Measurements from ENCODE around the gene DYNC2LI1.
"Not testable (repeated sequence)": the region's sequence is repeated elsewhere in the genome, so short reads cannot be mapped to it uniquely, and the experiment has no call there.

Gene DYNC2LI1
- 3.2 reads per million, percentile 12 among the genes with 10 or more reads in this experiment for total RNA-seq

DNA sequence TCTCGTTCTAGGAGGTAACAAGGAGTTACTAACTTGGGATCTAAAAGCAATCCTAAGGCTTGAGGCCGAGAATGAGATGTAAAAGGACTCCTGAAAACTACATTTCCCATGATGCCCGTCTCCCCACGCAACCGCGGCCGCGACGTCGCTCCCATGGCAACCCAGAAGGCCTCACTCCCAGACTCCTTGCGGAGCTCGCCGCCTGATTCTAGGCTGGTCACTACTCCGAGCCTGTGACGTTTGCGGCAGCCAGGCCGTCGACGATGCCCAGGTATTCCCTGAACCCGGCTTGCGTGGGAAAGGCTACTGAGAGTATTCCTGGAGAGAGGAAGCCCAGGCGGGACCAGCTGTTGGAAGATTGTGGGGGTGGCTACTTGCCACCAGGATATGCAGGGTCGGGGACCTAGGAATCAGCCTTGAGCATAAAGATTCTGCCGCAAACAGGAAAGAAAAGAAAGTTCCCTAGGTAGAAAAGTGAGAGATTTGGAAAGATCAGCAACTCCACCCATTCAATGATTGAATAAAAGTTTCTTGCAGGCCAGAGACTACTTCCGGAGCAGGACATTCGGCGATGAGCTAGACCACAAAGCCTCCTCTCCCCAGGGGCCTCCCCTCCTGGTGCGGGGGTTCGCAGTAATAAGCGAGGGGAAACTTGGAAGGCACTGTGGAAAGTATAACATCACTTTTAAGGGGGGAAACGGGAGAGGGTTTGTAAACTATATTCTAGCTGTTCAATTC lies at the start of gene DYNC2LI1:
Gene DYNC2LI1 (plus strand): TSS at position 164 of the 738 bp plus-strand sequence. CDS start 100 bp downstream, at position 264.
- peak; percentile 61 for DNase-seq

DNA sequence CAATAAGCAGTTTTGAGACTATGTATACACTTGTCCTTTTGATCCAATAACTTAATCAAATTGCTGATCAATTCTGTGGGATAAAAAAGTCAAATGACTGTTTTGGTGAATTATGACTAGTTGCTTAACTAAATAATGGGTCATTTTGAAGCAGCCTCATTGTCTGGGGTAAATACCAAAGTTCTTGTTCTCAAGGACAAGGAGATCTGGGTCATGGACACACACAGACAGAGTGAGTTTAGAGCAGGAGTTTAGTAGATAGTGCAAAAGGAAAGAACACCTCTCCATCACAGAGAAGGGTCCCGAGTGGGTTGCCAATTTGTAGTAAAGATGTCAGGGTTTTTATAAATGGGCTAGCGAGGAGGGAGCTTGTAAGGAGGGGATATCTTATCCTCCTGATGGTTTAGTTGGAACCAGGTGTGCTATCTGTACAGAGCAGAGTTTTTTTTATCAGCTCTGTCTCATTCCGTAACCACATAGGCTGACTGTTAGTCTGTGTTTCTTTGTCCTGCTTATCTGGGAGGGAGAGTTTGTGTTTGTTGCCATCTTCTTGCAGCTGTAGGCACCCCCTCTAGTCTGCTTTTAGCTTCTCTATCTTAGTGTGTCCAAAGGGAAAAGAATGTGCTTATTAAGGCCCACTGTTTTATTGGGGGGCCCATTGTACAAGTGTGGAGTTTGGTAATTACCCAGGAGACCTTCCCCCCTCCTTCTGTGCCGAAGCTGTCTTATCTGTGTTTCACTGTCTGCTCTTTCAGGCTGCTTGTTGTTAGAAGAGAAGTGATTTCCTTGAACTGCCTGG lies 48.9 kb upstream of the DYNC2LI1 start:
- DNase-seq: no peak

DNA sequence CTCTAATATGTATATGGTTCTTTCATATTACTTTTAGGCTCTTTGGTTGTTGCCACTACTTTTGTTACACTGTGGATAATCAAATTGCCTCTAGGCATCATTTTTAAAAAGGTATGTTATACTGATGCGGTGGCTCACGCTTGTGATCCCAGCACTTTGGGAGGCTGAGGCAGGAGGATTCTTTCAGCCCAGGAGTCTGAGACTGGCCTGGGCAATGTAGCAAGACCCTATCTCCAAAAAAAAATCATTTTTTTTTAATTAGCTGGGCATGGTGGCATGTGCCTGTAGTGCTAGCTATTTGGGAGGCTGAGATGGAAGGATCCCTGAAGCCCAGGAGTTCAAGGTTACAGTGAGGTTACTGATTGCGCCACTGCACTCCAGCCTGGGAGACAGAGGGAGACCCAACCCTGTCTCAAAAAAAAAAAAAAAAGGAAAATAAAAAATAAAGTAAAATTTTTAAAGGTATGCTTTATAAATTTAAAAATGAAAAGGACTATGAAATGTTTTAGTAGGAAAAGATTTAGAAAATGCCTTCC lies 48.1 kb upstream of the DYNC2LI1 start:
- no peak for DNase-seq

DNA sequence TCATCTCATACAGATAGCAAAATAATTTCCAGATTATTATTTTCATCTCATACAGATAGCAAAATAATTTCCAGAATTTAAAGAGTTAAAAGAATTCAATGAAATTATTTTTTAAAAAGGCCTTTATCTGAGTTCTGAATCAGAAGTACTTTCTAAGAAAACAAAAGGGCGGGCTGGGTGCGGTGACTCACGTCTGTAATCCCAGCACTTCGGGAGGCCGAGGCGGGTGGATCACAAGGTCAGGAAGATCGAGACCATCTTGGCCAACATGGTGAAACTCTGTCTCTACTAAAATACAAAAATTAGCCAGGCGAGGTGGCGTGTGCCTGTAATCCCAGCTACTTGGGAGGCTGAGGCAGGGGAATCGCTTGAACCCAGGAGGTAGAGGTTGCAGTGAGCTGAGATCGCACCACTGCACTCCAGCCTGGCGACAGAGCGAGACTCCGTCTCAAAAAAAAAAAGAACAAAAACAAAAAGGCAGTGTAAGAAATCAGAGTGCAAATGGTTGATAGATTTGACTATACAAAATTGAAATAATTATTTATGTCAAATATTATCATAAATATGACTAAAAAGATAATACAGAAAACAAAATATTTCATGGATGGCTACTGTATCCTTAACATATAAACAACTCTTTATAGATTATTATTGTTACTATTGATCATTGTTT lies 46.7 kb upstream of the DYNC2LI1 start:
- not testable (repeated sequence) for DNase-seq

GRCh38 chr2:43727634-43728014 lies 46.2 kb upstream of the DYNC2LI1 start:
- DNase-seq: no peak

DNA sequence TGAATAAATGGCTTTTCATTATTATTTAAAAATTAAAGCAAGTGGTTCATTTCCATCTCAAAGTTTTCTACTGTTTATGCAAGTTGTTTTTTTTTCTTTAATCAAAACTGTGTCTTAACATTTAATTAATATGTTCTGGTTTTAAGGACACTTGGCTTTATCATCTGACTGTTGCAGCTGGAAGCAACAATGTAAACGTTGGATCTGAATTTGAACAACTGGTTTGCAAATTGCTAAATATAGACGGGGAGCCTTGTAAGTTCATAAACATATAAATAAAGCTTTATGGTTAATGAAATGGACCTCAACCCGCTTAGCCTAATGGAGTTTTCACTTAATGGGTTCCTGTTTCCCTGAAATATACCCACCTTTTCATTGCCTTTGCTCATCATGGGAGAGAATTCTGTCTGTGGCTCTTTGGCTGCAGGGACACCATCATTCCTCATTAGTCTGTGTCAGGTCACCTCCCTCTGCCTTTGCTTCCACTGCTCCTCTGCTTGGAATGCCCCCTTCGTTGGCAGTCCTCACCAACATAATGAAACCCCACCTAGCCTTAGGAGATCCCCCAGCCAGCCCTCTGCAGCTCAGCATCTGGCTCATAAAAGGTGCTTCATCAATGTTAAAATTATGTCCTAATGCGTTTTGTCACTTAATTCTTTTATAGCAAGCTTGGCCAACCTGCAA lies 44.2 kb upstream of the DYNC2LI1 start:
- no peak for DNase-seq

DNA sequence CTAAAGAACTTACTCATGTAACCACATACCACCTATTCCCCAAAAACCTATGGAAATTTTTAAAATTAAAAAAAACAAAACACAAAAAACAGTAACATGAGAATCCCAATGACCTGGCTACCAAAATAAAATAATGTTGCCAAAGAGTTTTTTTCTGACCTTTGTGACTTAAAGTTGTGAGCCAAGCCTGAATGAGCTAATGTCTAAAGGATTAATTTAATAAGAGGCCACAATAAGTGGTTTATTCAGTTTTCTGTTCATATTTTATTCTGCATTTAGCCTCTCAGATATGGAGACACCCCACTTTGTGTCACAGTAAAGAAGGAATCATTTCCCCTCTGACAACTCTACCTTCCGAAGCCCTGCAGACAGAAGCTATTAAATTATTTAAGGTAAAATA lies 42.6 kb upstream of the DYNC2LI1 start:
- DNase-seq: no peak

DNA sequence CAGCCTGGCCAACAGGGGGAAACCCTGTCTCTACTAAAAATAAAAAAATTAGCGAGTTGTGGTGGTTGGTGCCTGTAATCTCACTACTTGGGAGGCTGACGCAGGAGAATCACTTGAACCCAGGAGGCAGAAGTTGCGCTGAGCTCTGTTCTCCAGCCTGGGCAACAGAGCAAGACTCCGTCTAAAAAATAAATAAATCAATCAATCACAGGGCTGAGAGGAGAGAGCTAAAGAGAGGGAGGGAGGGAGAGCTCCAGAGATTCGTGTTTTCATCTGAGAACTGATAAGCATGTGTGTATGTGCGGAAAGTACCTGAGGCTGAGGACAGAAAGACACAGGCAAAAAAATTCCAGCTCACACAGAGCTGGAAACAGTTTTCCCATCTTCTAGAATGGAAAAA lies 37.2 kb upstream of the DYNC2LI1 start:
- no peak for DNase-seq

DNA sequence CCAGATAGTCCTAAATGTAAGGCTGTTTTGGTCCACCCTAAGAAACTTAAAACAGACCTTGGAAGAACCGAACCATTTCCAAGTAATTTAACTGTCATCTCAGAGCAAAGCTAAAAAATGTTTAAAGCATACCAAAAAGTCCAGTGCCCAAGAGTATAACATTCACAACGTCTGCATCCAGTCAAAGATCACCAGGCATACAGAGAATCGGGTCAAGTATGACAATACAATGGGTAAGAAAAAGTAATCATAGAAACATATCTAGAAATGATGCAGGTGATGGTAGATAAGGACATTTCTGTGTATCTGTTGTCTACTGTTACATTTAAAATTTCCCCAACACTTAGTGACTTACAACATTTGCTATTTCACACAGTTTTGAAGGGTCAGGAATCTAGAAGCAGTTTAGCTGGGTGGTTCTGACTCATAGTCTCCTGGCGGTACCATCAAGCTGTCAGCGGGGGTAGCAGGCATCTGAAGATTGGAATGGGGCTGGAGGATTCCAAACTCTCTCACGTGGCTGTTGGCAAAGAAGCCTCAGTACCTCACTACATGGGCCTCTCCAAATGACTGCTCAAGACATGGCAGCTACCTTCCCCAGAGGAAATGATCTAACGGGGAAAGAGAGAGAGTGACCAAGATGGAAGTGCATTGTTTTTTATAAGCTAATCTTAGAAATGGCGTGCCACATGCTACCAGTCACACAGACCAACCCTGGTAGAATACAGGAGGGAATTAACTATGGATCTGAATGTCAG lies 36.6 kb upstream of the DYNC2LI1 start:
- no peak for DNase-seq

- no peak for DNase-seq
These were observed 36.0 kb upstream of the DYNC2LI1 start for GRCh38 chr2:43737855-43738254.

DNA sequence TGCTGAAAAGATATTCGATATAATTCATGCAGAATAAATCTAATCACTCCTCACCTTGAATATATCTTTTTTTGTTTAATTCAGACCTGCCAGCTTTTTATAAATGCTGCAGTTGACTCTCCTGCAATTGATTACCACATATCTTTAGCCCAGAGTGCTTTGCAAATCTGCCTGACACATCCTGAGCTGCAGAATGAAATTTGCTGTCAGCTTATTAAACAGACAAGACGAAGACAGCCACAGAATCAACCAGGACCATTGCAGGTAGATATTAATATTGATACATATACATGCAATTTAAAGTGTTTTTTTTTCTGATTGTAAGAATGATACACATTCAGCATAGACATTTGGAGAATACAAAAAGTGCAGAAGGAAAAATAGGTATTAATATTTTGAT lies 35.6 kb upstream of the DYNC2LI1 start:
- DNase-seq: no peak

DNA sequence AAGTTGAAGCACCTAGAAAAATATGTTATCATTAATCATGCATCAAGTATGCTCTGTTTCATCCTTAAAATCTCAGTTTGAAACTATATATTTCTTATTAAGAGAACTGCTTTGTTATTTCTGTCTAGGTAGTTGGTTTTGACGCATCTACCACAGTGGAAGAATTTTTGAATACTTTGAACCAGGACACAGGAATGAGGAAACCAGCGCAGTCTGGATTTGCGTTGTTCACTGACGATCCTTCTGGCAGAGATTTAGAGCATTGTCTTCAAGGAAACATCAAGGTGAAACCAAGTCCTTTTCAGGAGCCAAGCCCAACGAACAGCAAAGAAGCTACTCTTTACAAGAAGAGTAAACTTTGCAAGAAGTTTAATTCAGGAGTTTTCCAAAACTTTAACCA lies 30.1 kb upstream of the DYNC2LI1 start:
- DNase-seq: no peak

- no peak for DNase-seq
These were observed 28.4 kb upstream of the DYNC2LI1 start for GRCh38 chr2:43745457-43745856.

DNA sequence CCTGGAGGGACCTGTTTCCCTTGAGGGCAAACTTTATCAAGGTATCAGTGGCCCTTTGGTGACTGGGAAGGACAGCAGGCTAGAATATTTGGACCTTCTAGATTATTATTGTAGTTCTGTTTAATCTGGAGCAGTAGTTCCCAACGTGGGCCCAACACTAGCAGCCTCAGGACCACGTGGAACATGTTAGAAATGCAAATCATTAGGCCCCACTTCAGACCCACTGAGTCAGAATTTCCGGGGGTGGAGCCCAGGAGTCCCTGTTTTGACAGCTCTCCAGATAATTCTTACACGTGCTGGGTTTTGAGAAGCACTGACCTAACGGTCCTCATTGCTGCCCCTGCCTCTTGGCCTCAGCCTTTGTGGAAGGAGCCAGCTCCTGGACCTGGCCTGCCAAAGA lies 25.5 kb upstream of the DYNC2LI1 start:
- no peak for DNase-seq

GRCh38 chr2:43749583-43749982 lies 24.3 kb upstream of the DYNC2LI1 start:
- DNase-seq: no peak

- no peak for DNase-seq
These were observed 22.3 kb upstream of the DYNC2LI1 start for GRCh38 chr2:43751476-43751990.

- no peak for DNase-seq
These were observed 21.5 kb upstream of the DYNC2LI1 start for GRCh38 chr2:43752302-43752701.

GRCh38 chr2:43754180-43754579 lies 19.7 kb upstream of the DYNC2LI1 start:
- no peak for DNase-seq

- no peak for DNase-seq
These were observed 15.1 kb upstream of the DYNC2LI1 start for GRCh38 chr2:43758739-43759138.

DNA sequence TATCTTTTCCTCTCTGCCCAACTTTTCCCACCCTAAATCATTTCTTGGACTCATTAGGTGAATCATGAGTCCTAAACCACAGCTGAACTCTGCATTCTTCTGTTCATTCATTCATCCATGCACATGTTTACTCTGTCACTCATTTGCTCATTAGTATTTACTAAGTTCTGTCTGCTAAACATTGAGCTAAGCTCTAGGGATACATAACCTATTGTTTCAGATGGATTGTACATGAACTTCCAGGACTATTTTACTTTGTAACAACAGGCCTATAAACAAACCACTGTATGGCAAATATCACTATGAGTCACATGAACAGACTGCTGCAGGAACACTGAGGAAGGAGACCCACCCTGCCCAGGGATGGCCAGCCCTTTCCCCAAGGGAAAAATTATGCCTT lies 14.6 kb upstream of the DYNC2LI1 start:
- no peak for DNase-seq

DNA sequence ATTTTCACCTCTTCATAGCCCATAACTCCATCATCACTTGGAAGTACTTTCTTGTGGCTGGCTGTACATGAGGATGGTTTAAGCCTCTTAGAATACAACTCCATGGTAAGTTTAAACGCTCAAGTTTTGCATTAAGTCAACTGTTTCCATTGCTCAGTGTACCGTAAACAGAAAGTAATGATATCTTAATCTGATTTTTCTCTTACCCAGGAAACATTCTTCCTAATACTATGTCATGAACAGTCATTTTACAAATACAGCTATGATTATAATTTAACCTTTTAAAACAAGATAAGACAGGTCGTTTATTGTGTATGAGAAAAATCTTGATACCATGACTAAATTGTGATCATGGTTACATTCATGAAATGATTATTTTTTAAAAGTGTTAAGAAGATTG lies 11.6 kb upstream of the DYNC2LI1 start:
- DNase-seq: no peak

DNA sequence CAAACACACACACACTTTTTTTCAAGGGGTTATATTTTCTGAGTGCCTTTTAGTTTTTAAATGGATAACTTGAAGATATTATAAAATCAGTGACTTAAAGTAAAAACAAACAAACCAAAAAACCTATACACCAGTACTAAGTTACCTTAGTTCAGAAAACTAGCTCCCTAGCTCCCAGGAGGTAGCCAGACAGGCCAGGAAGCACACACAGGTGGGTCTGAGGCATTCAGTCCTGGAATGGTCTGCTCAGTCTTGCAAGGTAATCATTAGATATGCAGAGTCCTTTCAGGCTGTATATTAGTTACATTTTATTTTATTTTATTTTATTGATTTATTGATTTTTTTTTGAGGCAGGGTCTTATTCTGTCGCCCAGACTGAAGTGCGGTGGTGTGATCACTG lies 10.7 kb upstream of the DYNC2LI1 start:
- no peak for DNase-seq
